Fibroblast of skin of scalp (primary cell): ENCODE measurements around the gene TNFRSF6B. TPM values are rescaled to one million over a fixed set of nuclear protein-coding genes. Genes with fewer than 3 reads are reported as not detected.
"Not testable (repeated sequence)": the region's sequence is repeated elsewhere in the genome, so short reads cannot be mapped to it uniquely, and the experiment has no call there.

Experiments
- DNase-seq: peaks from one replicate; pipeline ENCODE4 v3.0.0-alpha.2; 2013
- polyA plus RNA-seq, 2 experiments: library from polyadenylated mRNA; unstranded; fragments of 120-200 nt; gene quantifications; one replicate each; pipeline ENCODE4 v1.2.1, GENCODE V29; 2013; ENCODE audit not compliant: insufficient read length in 2 of 2

TNFRSF6B gene
- 1.5 TPM for polyA plus RNA-seq (2013, experiment 1 of 2; ENCODE audit: insufficient read length)
- 1.7 TPM for polyA plus RNA-seq (2013, experiment 2 of 2; ENCODE audit: insufficient read length)

- DNase-seq = no peak
Observed at GRCh38 chr20:63696628-63697356, at the start of gene TNFRSF6B. Gene TNFRSF6B, plus strand, starts transcription at chr20:63696652. Its CDS starts 116 bp downstream, at chr20:63696768.

GRCh38 chr20:63648190-63648589, 48.3 kb upstream of the TNFRSF6B start:
- DNase-seq = no peak

- DNase-seq = no peak
Observed at GRCh38 chr20:63648895-63649589, 47.4 kb upstream of the TNFRSF6B start.

DNA sequence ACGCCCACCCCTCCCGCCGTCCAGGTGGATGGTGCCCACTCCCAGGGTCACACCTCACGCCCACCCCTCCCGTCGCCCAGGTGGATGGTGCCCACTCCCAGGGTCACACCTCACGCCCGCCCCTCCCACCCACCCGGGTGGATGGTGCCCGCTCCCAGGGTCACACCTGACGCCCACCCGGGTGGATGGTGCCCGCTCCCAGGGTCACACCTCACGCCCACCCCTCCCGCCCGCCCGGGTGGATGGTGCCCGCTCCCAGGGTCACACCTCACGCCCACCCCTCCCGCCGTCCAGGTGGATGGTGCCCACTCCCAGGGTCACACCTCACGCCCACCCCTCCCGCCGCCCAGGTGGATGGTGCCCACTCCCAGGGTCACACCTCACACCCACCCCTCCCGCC, 46.0 kb upstream of the TNFRSF6B start:
- DNase-seq = not testable (repeated sequence)

GRCh38 chr20:63651942-63652191, 44.6 kb upstream of the TNFRSF6B start:
- DNase-seq = no peak

GRCh38 chr20:63652192-63652980, 44.1 kb upstream of the TNFRSF6B start:
- DNase-seq = peak; percentile 9

DNA sequence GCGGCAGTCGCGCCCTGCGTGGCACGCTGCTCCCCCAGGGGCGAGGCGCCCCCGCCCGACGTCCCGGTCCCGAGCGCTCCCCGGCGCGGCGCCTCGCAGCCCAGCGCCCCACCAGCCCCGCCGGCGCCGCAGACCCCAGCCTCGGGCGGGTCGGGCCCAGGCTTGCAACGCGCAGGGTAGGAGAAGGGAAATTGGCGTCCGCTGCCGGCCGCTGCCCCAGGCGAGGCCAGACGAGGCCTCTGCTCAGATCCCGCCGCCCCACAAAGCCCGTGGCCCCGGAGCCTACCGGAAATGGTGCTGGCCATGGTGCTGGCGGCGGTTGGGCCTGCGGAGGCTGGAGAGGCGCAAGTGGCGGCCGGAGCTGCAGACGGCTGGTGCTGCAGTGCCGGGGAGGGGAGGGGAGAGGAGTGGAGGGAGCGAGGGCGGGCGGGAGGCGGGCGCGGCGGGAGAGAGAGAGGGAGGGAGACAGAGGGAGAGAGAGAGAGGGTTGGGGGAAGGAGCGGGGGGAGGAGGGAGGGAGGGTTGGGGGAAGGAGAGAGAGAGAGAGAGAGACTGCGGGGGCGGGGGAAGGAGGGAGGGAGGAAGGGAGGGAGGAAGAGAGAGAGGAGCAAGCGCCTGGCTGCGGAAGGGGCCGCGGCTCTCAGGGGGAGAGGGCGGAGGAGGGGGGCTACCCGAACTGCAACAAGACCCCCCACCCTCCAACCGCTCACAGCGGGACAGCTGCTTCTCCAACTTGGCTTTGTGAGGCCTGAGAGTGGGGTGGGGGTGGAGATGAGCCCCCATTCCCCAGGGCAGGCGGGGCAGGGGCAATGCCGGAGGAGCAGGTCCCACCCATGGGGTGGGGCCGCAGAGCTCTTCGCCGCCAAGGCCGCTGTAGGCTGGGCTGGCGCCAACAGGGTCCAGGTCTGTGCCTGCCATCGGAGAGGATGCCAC, 43.1 kb upstream of the TNFRSF6B start, which contains the start of gene STMN3:
Gene STMN3 (minus strand): TSS at position 384 of the 933 bp plus-strand sequence. CDS start 79 bp downstream, at position 305.
- DNase-seq = peak; percentile 91

GRCh38 chr20:63653974-63654668, 42.3 kb upstream of the TNFRSF6B start:
- no peak for DNase-seq

DNA sequence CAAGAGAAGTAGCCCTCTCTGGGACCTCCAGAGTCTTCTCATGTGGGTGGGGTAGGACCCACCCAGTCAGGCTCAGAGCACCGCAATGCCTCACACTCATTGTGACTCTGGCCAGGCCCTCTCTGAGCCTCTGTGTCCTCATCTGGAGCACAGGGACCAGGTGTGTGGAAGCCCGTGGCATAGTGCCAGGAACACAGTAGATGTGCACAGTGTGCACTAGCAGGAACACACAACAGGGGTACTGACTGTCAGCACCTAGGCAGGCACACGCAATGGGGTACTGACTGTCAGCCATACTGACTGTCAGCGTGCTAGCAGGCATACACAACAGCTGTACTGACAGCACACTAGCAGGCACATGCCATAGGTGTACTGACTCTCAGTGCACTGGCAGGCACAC, 41.2 kb upstream of the TNFRSF6B start:
- no peak for DNase-seq

- DNase-seq = no peak
Observed at GRCh38 chr20:63656451-63656850, 40.0 kb upstream of the TNFRSF6B start.

DNA sequence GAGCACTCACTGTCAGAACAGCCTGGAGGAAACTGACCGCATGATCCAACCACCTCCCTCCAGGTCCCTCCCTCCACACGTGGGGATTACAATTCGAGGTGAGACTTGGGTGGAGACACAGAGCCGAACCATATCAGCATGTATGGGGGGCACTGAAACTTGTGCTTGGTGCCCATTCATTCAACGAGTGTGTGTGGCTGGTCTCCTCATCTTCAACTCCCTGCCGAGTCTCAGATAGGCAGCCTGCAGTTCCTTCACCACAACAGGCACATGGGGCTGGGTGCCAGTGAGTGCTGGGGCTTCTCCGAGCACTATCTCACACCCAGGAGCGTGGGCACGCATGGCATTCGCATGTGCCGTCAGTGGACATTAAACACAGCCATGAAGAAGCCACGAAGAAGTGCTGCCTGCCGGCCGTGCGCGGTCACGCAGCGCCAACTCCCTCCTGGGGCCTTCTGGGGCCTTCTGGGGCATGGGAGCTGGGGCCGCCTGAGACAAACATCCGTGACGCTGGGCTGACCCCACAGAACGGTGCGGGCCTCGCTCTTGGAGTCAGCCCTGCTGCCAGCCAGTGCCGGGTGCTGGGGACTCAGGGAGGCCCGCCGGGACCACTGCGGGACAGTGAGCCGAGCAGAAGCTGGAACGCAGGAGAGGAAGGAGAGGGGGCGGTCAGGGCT, 39.1 kb upstream of the TNFRSF6B start:
- no peak for DNase-seq

- DNase-seq = peak; percentile 91
Observed at GRCh38 chr20:63657937-63658748, 38.3 kb upstream of the TNFRSF6B start, which contains the start of gene RTEL1. Gene RTEL1, plus strand, starts transcription at chr20:63658312. Its CDS starts 1,091 bp downstream, at chr20:63659403.

DNA sequence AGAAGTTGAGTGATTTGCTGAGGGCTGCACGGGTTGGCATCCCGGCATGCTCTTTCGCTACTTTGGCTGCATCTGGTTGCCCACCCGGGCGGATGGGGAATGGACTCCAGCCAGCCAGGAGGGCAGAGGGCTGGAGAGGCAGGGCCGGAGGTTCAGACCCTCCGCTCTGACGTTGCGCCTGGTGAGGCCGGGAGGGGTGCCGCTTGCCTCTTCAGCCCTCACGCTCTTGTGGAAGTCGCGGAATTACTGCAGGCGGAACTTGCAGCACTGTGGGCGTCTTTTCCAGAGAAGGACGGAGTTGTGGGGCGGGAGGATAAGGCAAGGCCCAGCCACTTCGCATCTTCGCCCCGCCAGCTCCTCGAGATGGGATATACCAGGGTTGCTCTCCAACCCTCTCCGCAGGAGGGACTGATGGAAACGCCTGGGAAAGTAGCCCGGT, 37.7 kb upstream of the TNFRSF6B start:
- no peak for DNase-seq

- DNase-seq = no peak
Observed at GRCh38 chr20:63659370-63659769, 37.1 kb upstream of the TNFRSF6B start.

DNA sequence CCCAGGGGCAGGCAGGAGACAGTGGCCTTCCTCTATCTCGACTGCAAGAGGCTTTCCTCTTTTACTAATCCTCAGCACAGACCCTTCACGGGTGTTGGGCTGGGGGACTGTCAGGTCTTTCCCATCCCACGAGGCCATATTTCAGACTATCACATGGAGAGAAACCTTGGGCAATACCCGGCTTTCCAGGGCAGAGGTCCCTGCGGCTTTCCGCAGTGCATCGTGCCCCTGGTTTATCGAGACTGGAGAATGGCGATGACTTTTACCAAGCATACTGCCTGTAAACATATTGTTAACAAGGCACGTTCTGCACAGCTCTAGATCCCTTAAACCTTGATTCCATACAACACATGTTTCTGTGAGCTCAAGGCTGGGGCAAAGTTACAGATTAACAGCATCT, 36.3 kb upstream of the TNFRSF6B start:
- not testable (repeated sequence) for DNase-seq

GRCh38 chr20:63660622-63661021, 35.8 kb upstream of the TNFRSF6B start:
- DNase-seq = no peak

DNA sequence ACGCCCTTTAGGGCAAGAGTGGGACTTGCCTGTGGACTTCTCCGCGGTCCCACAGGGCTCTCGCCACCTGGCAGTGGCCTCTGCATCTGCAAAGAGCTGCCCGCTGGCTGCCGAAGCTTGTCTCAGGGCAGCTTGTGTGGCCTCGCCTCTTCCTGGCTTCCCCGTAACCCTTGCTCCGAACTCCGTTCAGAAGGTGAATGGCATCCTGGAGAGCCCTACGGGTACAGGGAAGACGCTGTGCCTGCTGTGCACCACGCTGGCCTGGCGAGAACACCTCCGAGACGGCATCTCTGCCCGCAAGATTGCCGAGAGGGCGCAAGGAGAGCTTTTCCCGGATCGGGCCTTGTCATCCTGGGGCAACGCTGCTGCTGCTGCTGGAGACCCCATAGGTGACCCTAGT, 35.3 kb upstream of the TNFRSF6B start:
- no peak for DNase-seq

DNA sequence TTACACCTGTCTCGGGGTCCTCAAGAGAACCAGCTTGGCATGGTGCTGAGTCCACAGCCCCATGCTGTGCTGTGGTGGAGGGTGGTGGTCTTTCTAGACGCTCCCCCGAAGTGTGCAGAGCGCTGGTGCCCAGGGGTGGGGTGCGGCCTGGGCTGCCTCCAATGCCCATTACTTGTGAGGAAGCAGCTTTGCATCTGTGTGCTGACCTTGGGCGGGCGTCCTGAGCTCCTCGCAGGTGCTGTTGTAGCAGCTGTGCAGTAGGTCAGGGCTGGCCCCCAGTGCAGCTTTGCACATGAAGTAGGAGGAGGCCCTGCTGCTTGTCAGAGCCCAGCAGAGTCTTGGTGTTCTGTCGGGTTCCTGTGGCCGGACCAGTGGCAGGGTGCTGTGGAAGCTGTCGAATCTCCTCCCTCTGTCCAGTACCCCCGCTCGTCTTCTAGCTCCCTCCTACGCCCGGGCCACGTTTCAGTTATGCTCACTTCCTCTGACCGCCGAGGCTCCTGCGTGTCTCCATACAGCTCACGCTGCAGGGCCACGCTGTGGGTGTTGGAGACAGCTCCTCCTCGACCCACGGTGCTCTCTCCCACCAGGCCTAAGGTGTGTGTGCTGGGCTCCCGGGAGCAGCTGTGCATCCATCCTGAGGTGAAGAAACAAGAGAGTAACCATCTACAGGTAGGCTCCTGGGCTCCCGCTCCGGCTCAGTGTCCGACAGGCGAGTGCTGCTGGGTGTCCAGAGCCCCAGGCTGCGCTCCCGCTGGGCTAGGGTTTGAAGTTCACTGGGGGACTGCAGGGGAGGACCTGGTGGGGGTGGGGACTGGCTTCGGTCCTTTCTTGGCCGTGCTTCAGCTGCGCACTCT, 34.3 kb upstream of the TNFRSF6B start:
- no peak for DNase-seq

DNA sequence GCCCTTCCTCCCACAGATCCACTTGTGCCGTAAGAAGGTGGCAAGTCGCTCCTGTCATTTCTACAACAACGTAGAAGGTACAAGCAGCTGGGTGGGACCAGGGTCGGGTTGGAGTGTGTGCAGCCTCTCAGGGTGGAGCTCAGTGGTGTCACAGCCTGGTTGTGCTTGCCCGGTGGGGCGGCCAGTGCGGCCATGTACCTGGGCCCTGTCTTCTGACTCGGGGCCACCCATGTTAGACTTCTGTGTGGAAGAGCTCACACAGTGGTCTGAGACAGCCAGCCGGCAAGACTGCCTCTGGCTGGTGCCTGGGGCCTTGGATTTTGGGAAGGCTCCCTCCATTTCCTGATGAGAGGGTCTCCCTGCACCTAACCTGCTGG, 33.7 kb upstream of the TNFRSF6B start:
- DNase-seq = no peak
